Keratinocyte (primary cell): ENCODE data around the gene NPR1. TPM values are rescaled to one million over a fixed set of nuclear protein-coding genes. Genes with fewer than 3 reads are reported as not detected.
A peak's percentile ranks its signal among the peaks of the same experiment; 100 is the strongest.
"Not testable (repeated sequence)": the region's sequence is repeated elsewhere in the genome, so short reads cannot be mapped to it uniquely, and the experiment has no call there.

ENCODE experiments used
- DNase-seq: peaks from one replicate; pipeline ENCODE4 v3.0.0-alpha.2; 2011; ENCODE audit warnings: low read depth, missing footprints, low spot score
- FAIRE-seq: peaks from 2 replicates; lab custom pipeline; 2011; peaks lifted over from hg19 to GRCh38; lab: Jason Lieb, UNC
- H2AFZ ChIP-seq: 2 replicates; pipeline ENCODE4 v1.6.0; 2012; ENCODE audit warnings: low read length, control low read depth, inconsistent platforms; ENCODE audit not compliant: control insufficient read depth
- H3K27ac ChIP-seq: 2 replicates; pipeline ENCODE4 v1.5.1; 2011; ENCODE audit warnings: low read length; ENCODE audit not compliant: control insufficient read depth, insufficient read depth
- H3K27me3 ChIP-seq: 3 replicates; pipeline ENCODE4 v1.6.0; 2011; ENCODE audit warnings: low read length; ENCODE audit not compliant: control insufficient read depth, insufficient read depth; ENCODE audit errors: extremely low read depth
- H3K36me3 ChIP-seq, 2 experiments: 2 replicates in 1 of 2; 3 replicates in 1 of 2; pipeline ENCODE4 v1.5.1; 2011; ENCODE audit warnings: low read length in 2 of 2, mild to moderate bottlenecking in 1 of 2; ENCODE audit not compliant: control insufficient read depth in 2 of 2, insufficient read depth in 2 of 2; ENCODE audit errors: extremely low read depth in 1 of 2
- H3K4me1 ChIP-seq: 3 replicates; pipeline ENCODE4 v1.5.1; 2011; ENCODE audit warnings: low read length; ENCODE audit not compliant: control insufficient read depth, insufficient read depth; ENCODE audit errors: extremely low read depth
- H3K4me2 ChIP-seq: 3 replicates; pipeline ENCODE4 v1.6.0; 2011; ENCODE audit warnings: low read depth, low read length; ENCODE audit not compliant: control insufficient read depth, insufficient read depth; ENCODE audit errors: extremely low read depth
- H3K4me3 ChIP-seq, 3 experiments: fragments of 200-600 bp in 1 of 3; sonication (generic) in 1 of 3; 2 replicates in 2 of 3; 3 replicates in 1 of 3; pipeline ENCODE4 v1.5.1; 2011 to 2016; ENCODE audit warnings: low read length in 3 of 3, mild to moderate bottlenecking in 3 of 3, control low read depth in 2 of 3, inconsistent platforms in 1 of 3, low read depth in 1 of 3, mixed read lengths in 1 of 3, mixed run types in 1 of 3, moderate library complexity in 1 of 3; ENCODE audit not compliant: control insufficient read depth in 2 of 3, insufficient read depth in 2 of 3; ENCODE audit errors: extremely low read depth in 1 of 3
- H3K79me2 ChIP-seq: 2 replicates; pipeline ENCODE4 v1.6.0; 2012; ENCODE audit warnings: low read length; ENCODE audit not compliant: control insufficient read depth, insufficient read depth
- H3K9ac ChIP-seq: 3 replicates; pipeline ENCODE4 v1.6.0; 2011; ENCODE audit warnings: low read length; ENCODE audit not compliant: control insufficient read depth, insufficient read depth; ENCODE audit errors: extremely low read depth
- H3K9me1 ChIP-seq: 3 replicates; pipeline ENCODE4 v1.6.0; 2011; ENCODE audit warnings: low read length; ENCODE audit not compliant: control insufficient read depth, insufficient read depth; ENCODE audit errors: extremely low read depth
- H3K9me3 ChIP-seq: 2 replicates; pipeline ENCODE4 v1.5.1; 2012; ENCODE audit warnings: low read depth, low read length; ENCODE audit not compliant: control insufficient read depth
- H4K20me1 ChIP-seq: 3 replicates; pipeline ENCODE4 v1.6.0; 2011; ENCODE audit warnings: low read length; ENCODE audit not compliant: control insufficient read depth, insufficient read depth; ENCODE audit errors: extremely low read depth
- EZH2 ChIP-seq: IDR thresholded peaks from one replicate; pipeline ENCODE4 v1.6.1; 2012; ENCODE audit warnings: inconsistent platforms, mild to moderate bottlenecking, low read length, moderate library complexity
- dilution Hi-C: fragments of 300-500 bp; cut with MboI; formaldehyde crosslinking; loops from one replicate; pipeline ENCODE4 v1.7.0; 2020; ENCODE audit warnings: low sequenced_read_pairs; ENCODE audit not compliant: extremely low pct_ligation_motif_present
- polyA plus RNA-seq, 5 experiments: library from polyadenylated mRNA; depleted of rRNA in 3 of 5; stranded (reverse) in 3 of 5; stranded (forward) in 1 of 5; unstranded in 1 of 5; fragments of >200 nt; gene quantifications; 1 replicate in 1 of 5; 2 replicates in 3 of 5; 3 replicates in 1 of 5; pipeline versions ENCODE4 v1.2.1 to v1.2.3, GENCODE V29; 2011 to 2012; ENCODE audit warnings: missing spikeins in 2 of 5, low read depth in 1 of 5, low replicate concordance in 1 of 5
- TF ChIP-seq, protein P1 (sequence below), 3 experiments: IDR thresholded peaks in 1 of 3; conservative IDR thresholded peaks in 1 of 3; optimal IDR thresholded peaks in 1 of 3; 2 replicates in 2 of 3; 3 replicates in 1 of 3; pipeline versions ENCODE3 to v1.5.1; 2011; ENCODE audit warnings: low read length in 3 of 3, mild to moderate bottlenecking in 3 of 3, moderate library complexity in 2 of 3, control low read depth in 1 of 3, inconsistent platforms in 1 of 3; ENCODE audit not compliant: insufficient read depth in 2 of 3; ENCODE audit errors: extremely low read depth in 1 of 3

NPR1 gene
- polyA plus RNA-seq, 1 donor (not counting 4 experiments of a cell fraction or from before 2014, with no cell fraction given) = not detected

DNA sequence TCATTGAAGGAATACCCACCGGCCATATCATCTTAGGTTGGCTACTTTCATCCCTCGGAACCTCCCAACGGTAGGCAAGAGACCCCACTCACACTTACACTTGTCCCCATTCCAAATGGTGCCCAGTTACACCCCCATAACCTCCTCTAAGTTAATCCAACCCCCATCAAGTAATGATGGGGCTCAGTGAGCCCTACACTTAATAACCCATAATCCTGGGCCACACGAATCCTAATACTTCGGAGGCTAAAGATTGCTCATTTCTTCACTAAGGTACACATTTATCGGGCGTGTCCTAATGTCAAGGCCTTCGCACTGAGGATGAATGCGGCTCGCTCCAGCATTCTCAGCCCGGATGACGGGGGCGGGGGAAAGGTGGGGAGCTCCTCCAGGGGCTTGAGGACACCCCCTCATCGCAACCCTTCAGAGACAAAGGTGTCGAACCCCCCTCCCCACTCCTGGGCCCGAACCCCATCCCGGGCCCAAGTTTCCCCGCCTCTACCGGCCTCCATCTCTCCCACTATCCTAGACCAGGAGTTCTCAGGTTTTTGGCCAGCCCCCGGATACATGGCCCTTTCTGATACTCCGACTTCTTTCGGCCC, 8.1 kb upstream of the NPR1 start:
- Histone ChIP-seq H3K4me2 (peak overlapping the region; percentile 98), H3K27ac (peak overlapping the region; percentile 91)
- dilution Hi-C loops = no loop called here

DNA sequence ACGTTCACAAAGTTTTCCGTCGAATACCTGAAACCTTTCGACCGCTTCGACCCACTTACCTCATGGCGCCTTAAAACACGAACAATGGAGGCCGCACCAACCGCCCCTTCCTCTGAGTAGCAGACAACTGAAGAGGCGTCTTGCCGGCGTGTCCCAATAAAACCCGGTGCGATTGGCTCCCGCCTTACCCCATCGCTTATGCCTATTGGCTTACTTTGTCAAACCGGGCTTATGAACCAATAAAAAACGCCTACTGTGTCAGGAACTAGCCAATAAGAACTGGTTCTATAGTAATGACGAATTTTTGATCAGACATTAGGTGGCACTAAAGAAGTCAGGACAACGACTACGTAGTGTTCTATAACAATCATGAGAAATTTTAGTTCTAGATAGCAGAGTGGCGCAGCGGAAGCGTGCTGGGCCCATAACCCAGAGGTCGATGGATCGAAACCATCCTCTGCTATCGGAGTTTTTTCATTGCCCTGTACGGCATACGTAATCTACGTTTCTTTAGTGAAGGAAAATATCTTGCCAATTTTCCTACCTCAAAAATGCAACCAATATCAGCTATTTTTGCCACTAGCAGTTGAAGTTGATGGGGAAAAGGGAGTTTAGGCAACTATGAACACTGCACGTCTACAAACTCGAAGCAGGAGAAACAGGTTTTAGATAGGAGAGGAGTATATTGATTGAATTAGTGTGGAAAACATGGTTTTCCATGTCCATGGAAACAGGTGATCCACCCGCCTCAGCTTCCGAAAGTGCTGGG, 7.4 kb upstream of the NPR1 start, which contains the start of gene ILF2:
Gene ILF2 (minus strand): TSS at position 135 of the 769 bp plus-strand sequence. CDS start 71 bp downstream, at position 64.
- peak within 1 kb of the TSS; percentile 91 for H3K27ac ChIP-seq

More for the DNA sequence above, 8.1 kb upstream of the NPR1 start:
- peaks cover 10% of the 10 kb centered on the region for H3K4me1 ChIP-seq
- TF ChIP-seq EZH2 = no peak
- TF ChIP-seq, protein P1, sequence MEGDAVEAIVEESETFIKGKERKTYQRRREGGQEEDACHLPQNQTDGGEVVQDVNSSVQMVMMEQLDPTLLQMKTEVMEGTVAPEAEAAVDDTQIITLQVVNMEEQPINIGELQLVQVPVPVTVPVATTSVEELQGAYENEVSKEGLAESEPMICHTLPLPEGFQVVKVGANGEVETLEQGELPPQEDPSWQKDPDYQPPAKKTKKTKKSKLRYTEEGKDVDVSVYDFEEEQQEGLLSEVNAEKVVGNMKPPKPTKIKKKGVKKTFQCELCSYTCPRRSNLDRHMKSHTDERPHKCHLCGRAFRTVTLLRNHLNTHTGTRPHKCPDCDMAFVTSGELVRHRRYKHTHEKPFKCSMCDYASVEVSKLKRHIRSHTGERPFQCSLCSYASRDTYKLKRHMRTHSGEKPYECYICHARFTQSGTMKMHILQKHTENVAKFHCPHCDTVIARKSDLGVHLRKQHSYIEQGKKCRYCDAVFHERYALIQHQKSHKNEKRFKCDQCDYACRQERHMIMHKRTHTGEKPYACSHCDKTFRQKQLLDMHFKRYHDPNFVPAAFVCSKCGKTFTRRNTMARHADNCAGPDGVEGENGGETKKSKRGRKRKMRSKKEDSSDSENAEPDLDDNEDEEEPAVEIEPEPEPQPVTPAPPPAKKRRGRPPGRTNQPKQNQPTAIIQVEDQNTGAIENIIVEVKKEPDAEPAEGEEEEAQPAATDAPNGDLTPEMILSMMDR (optimal IDR thresholded peaks at IDR 0.05 in 1 of 3, IDR thresholded peaks at IDR 0.05 in 1 of 3, conservative IDR thresholded peaks at IDR 0.05 in 1 of 3; ENCODE audit: extremely low read depth in 1 of 3, insufficient read depth in 2 of 3, low read length in 3 of 3) = no peak
- H2AFZ ChIP-seq = peak overlapping the region; percentile 85
- no peak for FAIRE-seq
- H3K79me2 ChIP-seq = peaks cover 34% of the 10 kb centered on the region
- no peak for DNase-seq
- no peaks in the 10 kb centered on the region for H3K9me3 ChIP-seq
- H3K9me1 ChIP-seq = no peaks in the 10 kb centered on the region
- peak overlapping the region; percentile 98 for H3K9ac ChIP-seq
- H3K4me3 ChIP-seq = peak overlapping the region; percentile 94 to 100 (median 96)
- H3K27me3 ChIP-seq = no peaks in the 10 kb centered on the region
- H3K36me3 ChIP-seq = peaks cover 20 to 39% of the 10 kb centered on the region in 2 experiments
- H4K20me1 ChIP-seq = no peaks in the 10 kb centered on the region

DNA sequence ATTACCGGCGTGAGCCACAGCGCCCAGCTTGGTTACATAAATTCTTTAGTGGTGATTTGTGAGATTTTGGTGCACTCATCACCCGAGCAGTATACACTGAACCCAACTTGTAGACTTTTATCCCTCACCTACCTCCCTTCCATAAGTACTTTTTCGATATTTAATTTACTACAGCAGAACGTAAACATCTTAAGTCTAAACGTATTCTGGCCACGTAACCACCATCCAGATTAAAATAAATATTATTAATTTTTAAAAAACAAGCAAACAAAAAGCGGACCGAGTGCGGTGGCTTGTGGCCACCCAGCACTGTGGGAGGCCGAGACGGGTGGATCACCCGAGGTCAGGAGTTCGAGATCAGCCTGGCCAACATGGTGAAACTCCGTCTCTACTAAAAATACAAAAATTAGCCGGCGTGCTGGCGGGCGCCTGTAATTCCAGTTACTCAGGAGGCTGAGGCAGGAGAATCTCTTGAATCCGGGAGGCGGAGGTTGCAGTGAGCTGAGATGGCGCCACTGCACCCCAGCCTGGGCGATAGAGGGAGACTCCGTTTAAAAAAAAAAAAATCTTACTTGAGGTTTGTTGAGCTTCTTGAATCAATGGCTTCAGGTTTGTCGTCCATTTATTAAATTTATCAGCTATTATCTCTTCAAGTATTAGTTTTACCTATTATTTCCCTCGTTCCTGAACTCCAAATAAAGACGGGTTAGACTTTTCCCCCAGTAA, 6.7 kb upstream of the NPR1 start:
- H3K27me3 ChIP-seq, H3K9me1 ChIP-seq, H3K9me3 ChIP-seq, DNase-seq, dilution Hi-C loops, FAIRE-seq, H4K20me1 ChIP-seq: not testable (repeated sequence)
- Histone ChIP-seq H3K9ac (peak overlapping the region; percentile 66), H3K27ac (peak overlapping the region; percentile 81), H3K4me2 (peak overlapping the region; percentile 90), H3K4me3 (peak overlapping the region; percentile 31 to 71 (median 60)), H2AFZ (peak overlapping the region; percentile 78), H3K4me1 (peaks cover 10% of the 10 kb centered on the region), H3K36me3 (peaks cover 9 to 32% of the 10 kb centered on the region in 2 experiments), H3K79me2 (peaks cover 34% of the 10 kb centered on the region)

More for the DNA sequence above, 7.4 kb upstream of the NPR1 start, which contains the start of gene ILF2:
- H3K9ac ChIP-seq = peak within 1 kb of the TSS; percentile 98
- H3K9me1 ChIP-seq = no peaks in the 10 kb centered on the region
- H3K36me3 ChIP-seq = peaks cover 13 to 39% of the 10 kb centered on the region in 2 experiments
- H2AFZ ChIP-seq = peak within 1 kb of the TSS; percentile 85
- dilution Hi-C loops = no loop called here
- H3K9me3 ChIP-seq = no peaks in the 10 kb centered on the region
- DNase-seq (peak; percentile 100), FAIRE-seq (peak; percentile 92)
- peak within 1 kb of the TSS; percentile 98 for H3K4me2 ChIP-seq
- H4K20me1 ChIP-seq = no peaks in the 10 kb centered on the region
- peaks cover 34% of the 10 kb centered on the region for H3K79me2 ChIP-seq
- TF ChIP-seq, protein P1 (optimal IDR thresholded peaks at IDR 0.05 in 1 of 3, IDR thresholded peaks at IDR 0.05 in 1 of 3, conservative IDR thresholded peaks at IDR 0.05 in 1 of 3; ENCODE audit: extremely low read depth in 1 of 3, insufficient read depth in 2 of 3, low read length in 3 of 3) = peak; percentile 9 to 37 (median 13)
- no peak for TF ChIP-seq EZH2
- peak within 1 kb of the TSS; percentile 94 to 100 (median 96) for H3K4me3 ChIP-seq
- peaks cover 10% of the 10 kb centered on the region for H3K4me1 ChIP-seq
- no peaks in the 10 kb centered on the region for H3K27me3 ChIP-seq
